Keratinocyte (primary cell): ENCODE data around the gene GALT. TPM values are rescaled to one million over a fixed set of nuclear protein-coding genes. Genes with fewer than 3 reads are reported as not detected.

Source experiments
- DNase-seq: peaks from one replicate; pipeline ENCODE4 v3.0.0-alpha.2; 2011; ENCODE audit warnings: low read depth, missing footprints, low spot score
- FAIRE-seq: peaks from 2 replicates; lab custom pipeline; 2011; peaks lifted over from hg19 to GRCh38; lab: Jason Lieb, UNC
- H2AFZ ChIP-seq: 2 replicates; pipeline ENCODE4 v1.6.0; 2012; ENCODE audit warnings: low read length, control low read depth, inconsistent platforms; ENCODE audit not compliant: control insufficient read depth
- H3K27ac ChIP-seq: 2 replicates; pipeline ENCODE4 v1.5.1; 2011; ENCODE audit warnings: low read length; ENCODE audit not compliant: control insufficient read depth, insufficient read depth
- H3K27me3 ChIP-seq: 3 replicates; pipeline ENCODE4 v1.6.0; 2011; ENCODE audit warnings: low read length; ENCODE audit not compliant: control insufficient read depth, insufficient read depth; ENCODE audit errors: extremely low read depth
- H3K36me3 ChIP-seq, 2 experiments: 2 replicates in 1 of 2; 3 replicates in 1 of 2; pipeline ENCODE4 v1.5.1; 2011; ENCODE audit warnings: low read length in 2 of 2, mild to moderate bottlenecking in 1 of 2; ENCODE audit not compliant: control insufficient read depth in 2 of 2, insufficient read depth in 2 of 2; ENCODE audit errors: extremely low read depth in 1 of 2
- H3K4me1 ChIP-seq: 3 replicates; pipeline ENCODE4 v1.5.1; 2011; ENCODE audit warnings: low read length; ENCODE audit not compliant: control insufficient read depth, insufficient read depth; ENCODE audit errors: extremely low read depth
- H3K4me2 ChIP-seq: 3 replicates; pipeline ENCODE4 v1.6.0; 2011; ENCODE audit warnings: low read depth, low read length; ENCODE audit not compliant: control insufficient read depth, insufficient read depth; ENCODE audit errors: extremely low read depth
- H3K4me3 ChIP-seq, 3 experiments: fragments of 200-600 bp in 1 of 3; sonication (generic) in 1 of 3; 2 replicates in 2 of 3; 3 replicates in 1 of 3; pipeline ENCODE4 v1.5.1; 2011 to 2016; ENCODE audit warnings: low read length in 3 of 3, mild to moderate bottlenecking in 3 of 3, control low read depth in 2 of 3, inconsistent platforms in 1 of 3, low read depth in 1 of 3, mixed read lengths in 1 of 3, mixed run types in 1 of 3, moderate library complexity in 1 of 3; ENCODE audit not compliant: control insufficient read depth in 2 of 3, insufficient read depth in 2 of 3; ENCODE audit errors: extremely low read depth in 1 of 3
- H3K79me2 ChIP-seq: 2 replicates; pipeline ENCODE4 v1.6.0; 2012; ENCODE audit warnings: low read length; ENCODE audit not compliant: control insufficient read depth, insufficient read depth
- H3K9ac ChIP-seq: 3 replicates; pipeline ENCODE4 v1.6.0; 2011; ENCODE audit warnings: low read length; ENCODE audit not compliant: control insufficient read depth, insufficient read depth; ENCODE audit errors: extremely low read depth
- H3K9me1 ChIP-seq: 3 replicates; pipeline ENCODE4 v1.6.0; 2011; ENCODE audit warnings: low read length; ENCODE audit not compliant: control insufficient read depth, insufficient read depth; ENCODE audit errors: extremely low read depth
- H3K9me3 ChIP-seq: 2 replicates; pipeline ENCODE4 v1.5.1; 2012; ENCODE audit warnings: low read depth, low read length; ENCODE audit not compliant: control insufficient read depth
- H4K20me1 ChIP-seq: 3 replicates; pipeline ENCODE4 v1.6.0; 2011; ENCODE audit warnings: low read length; ENCODE audit not compliant: control insufficient read depth, insufficient read depth; ENCODE audit errors: extremely low read depth
- CTCF ChIP-seq, 3 experiments: IDR thresholded peaks in 1 of 3; conservative IDR thresholded peaks in 1 of 3; optimal IDR thresholded peaks in 1 of 3; 2 replicates in 2 of 3; 3 replicates in 1 of 3; pipeline versions ENCODE3 to v1.5.1; 2011; ENCODE audit warnings: low read length in 3 of 3, mild to moderate bottlenecking in 3 of 3, moderate library complexity in 2 of 3, control low read depth in 1 of 3, inconsistent platforms in 1 of 3; ENCODE audit not compliant: insufficient read depth in 2 of 3; ENCODE audit errors: extremely low read depth in 1 of 3
- EZH2 ChIP-seq: IDR thresholded peaks from one replicate; pipeline ENCODE4 v1.6.1; 2012; ENCODE audit warnings: inconsistent platforms, mild to moderate bottlenecking, low read length, moderate library complexity
- dilution Hi-C: fragments of 300-500 bp; cut with MboI; formaldehyde crosslinking; loops from one replicate; pipeline ENCODE4 v1.7.0; 2020; ENCODE audit warnings: low sequenced_read_pairs; ENCODE audit not compliant: extremely low pct_ligation_motif_present
- polyA plus RNA-seq, 5 experiments: library from polyadenylated mRNA; depleted of rRNA in 3 of 5; stranded (reverse) in 3 of 5; stranded (forward) in 1 of 5; unstranded in 1 of 5; fragments of >200 nt; gene quantifications; 1 replicate in 1 of 5; 2 replicates in 3 of 5; 3 replicates in 1 of 5; pipeline versions ENCODE4 v1.2.1 to v1.2.3, GENCODE V29; 2011 to 2012; ENCODE audit warnings: missing spikeins in 2 of 5, low read depth in 1 of 5, low replicate concordance in 1 of 5

GALT gene
- polyA plus RNA-seq, 1 donor (not counting 4 experiments of a cell fraction or from before 2014, with no cell fraction given), result 30.8 TPM

- DNase-seq (no peak), FAIRE-seq (no peak)
- no peak overlapping the region for H3K9ac ChIP-seq
- H3K79me2 ChIP-seq, result peaks cover 31% of the 10 kb centered on the region
- peaks cover 2% of the 10 kb centered on the region for H4K20me1 ChIP-seq
- no peak overlapping the region for H3K27ac ChIP-seq
- no peak overlapping the region for H2AFZ ChIP-seq
- peaks cover 5% of the 10 kb centered on the region for H3K4me1 ChIP-seq
- TF ChIP-seq CTCF (optimal IDR thresholded peaks at IDR 0.05 in 1 of 3, IDR thresholded peaks at IDR 0.05 in 1 of 3, conservative IDR thresholded peaks at IDR 0.05 in 1 of 3; ENCODE audit: extremely low read depth in 1 of 3, insufficient read depth in 2 of 3, low read length in 3 of 3), result no peak
- no peak for TF ChIP-seq EZH2
- dilution Hi-C loops, result no loop called here
- H3K9me3 ChIP-seq, result no peaks in the 10 kb centered on the region
- H3K4me3 ChIP-seq, result no peak overlapping the region
- no peaks in the 10 kb centered on the region for H3K27me3 ChIP-seq
- H3K9me1 ChIP-seq, result peaks cover 5% of the 10 kb centered on the region
- H3K36me3 ChIP-seq, result peaks cover 0 to 11% of the 10 kb centered on the region in 2 experiments
- H3K4me2 ChIP-seq, result no peak overlapping the region
Measured at GRCh38 chr9:34669809-34670562, 23.5 kb downstream of the GALT start.

- no peak overlapping the region for H3K4me3 ChIP-seq
- dilution Hi-C loops, result no loop called here
- TF ChIP-seq EZH2, result no peak
- TF ChIP-seq CTCF (optimal IDR thresholded peaks at IDR 0.05 in 1 of 3, IDR thresholded peaks at IDR 0.05 in 1 of 3, conservative IDR thresholded peaks at IDR 0.05 in 1 of 3; ENCODE audit: extremely low read depth in 1 of 3, insufficient read depth in 2 of 3, low read length in 3 of 3), result no peak
- H3K27ac ChIP-seq, result no peak overlapping the region
- no peaks in the 10 kb centered on the region for H3K27me3 ChIP-seq
- H3K9me1 ChIP-seq, result peaks cover 5% of the 10 kb centered on the region
- H3K36me3 ChIP-seq, result peaks cover 0 to 11% of the 10 kb centered on the region in 2 experiments
- H3K4me2 ChIP-seq, result no peak overlapping the region
- no peak overlapping the region for H2AFZ ChIP-seq
- peaks cover 28% of the 10 kb centered on the region for H3K79me2 ChIP-seq
- DNase-seq (no peak), FAIRE-seq (no peak)
- H3K4me1 ChIP-seq, result peaks cover 5% of the 10 kb centered on the region
- peaks cover 2% of the 10 kb centered on the region for H4K20me1 ChIP-seq
- no peak overlapping the region for H3K9ac ChIP-seq
- no peaks in the 10 kb centered on the region for H3K9me3 ChIP-seq
Measured at GRCh38 chr9:34671307-34671706, 24.8 kb downstream of the GALT start.
